ENCODE measurements around the gene REM2.

REM2 gene, protein sequence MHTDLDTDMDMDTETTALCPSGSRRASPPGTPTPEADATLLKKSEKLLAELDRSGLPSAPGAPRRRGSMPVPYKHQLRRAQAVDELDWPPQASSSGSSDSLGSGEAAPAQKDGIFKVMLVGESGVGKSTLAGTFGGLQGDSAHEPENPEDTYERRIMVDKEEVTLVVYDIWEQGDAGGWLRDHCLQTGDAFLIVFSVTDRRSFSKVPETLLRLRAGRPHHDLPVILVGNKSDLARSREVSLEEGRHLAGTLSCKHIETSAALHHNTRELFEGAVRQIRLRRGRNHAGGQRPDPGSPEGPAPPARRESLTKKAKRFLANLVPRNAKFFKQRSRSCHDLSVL

DNA sequence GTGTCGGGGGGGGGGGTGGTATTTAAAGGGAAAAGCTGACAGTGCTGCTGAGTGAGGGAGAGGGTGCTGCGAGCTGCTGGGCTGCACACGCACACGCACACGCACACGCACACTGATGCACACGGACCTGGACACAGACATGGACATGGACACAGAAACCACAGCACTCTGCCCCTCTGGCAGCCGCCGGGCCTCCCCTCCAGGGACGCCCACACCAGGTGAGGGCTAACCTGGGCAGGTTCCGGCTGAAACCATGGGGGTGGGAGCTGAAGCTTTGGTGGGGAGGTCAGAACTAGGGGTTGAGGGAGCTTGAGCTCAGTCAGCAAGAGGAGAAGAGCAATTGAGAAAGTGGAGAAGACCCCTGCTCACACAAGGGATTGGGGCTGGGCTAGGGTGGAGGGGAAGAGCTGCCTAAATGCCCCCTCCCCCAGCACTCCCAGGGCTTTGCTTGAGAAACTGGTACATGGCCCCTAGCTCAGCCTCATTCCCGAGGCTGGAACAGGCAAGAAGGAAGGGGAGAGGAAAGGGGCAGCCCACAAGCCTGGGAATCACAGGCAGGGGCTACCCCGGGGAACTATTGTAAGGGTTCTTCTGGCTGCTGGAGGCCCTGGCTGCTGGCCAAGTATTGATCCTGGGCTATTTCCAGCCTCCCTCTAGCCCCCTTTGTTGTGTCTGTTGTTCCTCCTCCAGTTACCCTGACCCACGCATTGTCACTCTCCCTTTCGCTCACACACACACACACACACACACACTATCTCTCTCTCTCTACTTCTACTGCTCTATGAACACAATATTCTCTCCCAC is at the start of gene REM2:
TSS of gene REM2 (plus strand) at position 50 of the 804 bp plus-strand sequence. CDS start at position 116, 66 bp downstream.
- no peak for DNase-seq (ENCODE audit: low read depth)
- no peak within 1 kb of the TSS for H3K4me3 ChIP-seq (ENCODE audit: low read depth, low read length)
- TF ChIP-seq POLR2A (IDR thresholded peaks at IDR 0.05; ENCODE audit: extremely low read depth, insufficient read length) (no peak), MYC (IDR thresholded peaks at IDR 0.05; ENCODE audit: low read depth, low read length) (no peak)
- TF ChIP-seq, protein P1, sequence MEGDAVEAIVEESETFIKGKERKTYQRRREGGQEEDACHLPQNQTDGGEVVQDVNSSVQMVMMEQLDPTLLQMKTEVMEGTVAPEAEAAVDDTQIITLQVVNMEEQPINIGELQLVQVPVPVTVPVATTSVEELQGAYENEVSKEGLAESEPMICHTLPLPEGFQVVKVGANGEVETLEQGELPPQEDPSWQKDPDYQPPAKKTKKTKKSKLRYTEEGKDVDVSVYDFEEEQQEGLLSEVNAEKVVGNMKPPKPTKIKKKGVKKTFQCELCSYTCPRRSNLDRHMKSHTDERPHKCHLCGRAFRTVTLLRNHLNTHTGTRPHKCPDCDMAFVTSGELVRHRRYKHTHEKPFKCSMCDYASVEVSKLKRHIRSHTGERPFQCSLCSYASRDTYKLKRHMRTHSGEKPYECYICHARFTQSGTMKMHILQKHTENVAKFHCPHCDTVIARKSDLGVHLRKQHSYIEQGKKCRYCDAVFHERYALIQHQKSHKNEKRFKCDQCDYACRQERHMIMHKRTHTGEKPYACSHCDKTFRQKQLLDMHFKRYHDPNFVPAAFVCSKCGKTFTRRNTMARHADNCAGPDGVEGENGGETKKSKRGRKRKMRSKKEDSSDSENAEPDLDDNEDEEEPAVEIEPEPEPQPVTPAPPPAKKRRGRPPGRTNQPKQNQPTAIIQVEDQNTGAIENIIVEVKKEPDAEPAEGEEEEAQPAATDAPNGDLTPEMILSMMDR (IDR thresholded peaks at IDR 0.05; ENCODE audit: low read depth, low read length), result no peak
- TF ChIP-seq, protein P2, sequence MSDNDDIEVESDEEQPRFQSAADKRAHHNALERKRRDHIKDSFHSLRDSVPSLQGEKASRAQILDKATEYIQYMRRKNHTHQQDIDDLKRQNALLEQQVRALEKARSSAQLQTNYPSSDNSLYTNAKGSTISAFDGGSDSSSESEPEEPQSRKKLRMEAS (IDR thresholded peaks at IDR 0.05; ENCODE audit: low read depth, low read length), result no peak

DNA sequence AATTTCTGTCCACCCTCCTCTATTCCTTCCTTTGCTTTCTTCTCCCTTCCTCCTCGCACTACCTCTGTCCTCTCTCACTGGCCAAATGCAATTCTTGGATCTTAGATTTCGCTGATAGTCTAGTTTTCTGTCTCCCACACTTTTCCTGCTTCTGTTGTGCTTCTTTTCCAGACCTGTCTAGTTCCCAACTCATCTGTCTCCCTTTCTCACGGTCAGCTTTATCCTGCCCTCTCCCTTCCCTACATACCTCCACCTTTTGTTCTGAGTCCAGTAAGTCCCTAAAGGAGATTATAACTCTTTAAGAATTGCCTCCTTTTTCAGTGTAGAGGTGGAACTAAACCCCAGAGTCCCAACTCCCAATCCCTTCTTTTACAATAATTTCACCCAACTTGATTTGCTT is 47.5 kb upstream of the REM2 start:
- no peak for DNase-seq (ENCODE audit: low read depth)
- H3K4me3 ChIP-seq (ENCODE audit: low read depth, low read length), result peak overlapping the region; percentile 79
- TF ChIP-seq, protein P1 (IDR thresholded peaks at IDR 0.05; ENCODE audit: low read depth, low read length), result no peak
- no peak for TF ChIP-seq POLR2A (IDR thresholded peaks at IDR 0.05; ENCODE audit: extremely low read depth, insufficient read length)
- TF ChIP-seq MYC (IDR thresholded peaks at IDR 0.05; ENCODE audit: low read depth, low read length), result no peak
- TF ChIP-seq, protein P2 (IDR thresholded peaks at IDR 0.05; ENCODE audit: low read depth, low read length), result no peak

DNA sequence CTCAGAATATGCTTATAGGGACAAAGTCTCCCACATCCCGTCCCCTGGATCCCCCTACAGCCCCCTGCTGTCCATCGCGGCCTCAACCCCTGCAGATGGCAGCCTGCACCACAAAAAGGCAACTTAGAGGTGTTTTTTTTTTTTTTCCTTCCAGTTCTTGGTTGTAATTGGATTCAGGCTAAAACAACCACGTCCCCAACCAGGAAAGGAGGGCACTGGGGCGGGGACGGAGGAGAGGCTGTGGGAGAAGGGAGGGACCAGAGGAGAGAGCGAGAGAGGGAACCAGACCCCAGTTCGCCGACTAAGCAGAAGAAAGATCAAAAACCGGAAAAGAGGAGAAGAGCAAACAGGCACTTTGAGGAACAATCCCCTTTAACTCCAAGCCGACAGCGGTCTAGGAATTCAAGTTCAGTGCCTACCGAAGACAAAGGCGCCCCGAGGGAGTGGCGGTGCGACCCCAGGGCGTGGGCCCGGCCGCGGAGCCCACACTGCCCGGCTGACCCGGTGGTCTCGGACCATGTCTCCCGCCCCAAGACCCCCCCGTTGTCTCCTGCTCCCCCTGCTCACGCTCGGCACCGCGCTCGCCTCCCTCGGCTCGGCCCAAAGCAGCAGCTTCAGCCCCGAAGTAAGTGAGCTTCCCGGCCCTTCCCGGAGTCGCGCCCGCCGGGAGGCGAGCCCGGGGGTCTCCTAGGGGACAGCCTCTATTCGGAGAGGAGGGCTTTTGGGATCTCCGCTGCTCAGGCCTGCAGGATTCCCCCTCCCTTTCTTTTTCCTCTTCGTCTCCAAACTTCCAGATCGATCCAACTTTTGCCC is 46.5 kb upstream of the REM2 start, which contains the start of gene MMP14:
TSS of gene MMP14 (plus strand) at position 285 of the 813 bp plus-strand sequence. CDS start at position 518, 233 bp downstream.
- TF ChIP-seq, protein P1 (IDR thresholded peaks at IDR 0.05; ENCODE audit: low read depth, low read length), result peak; percentile 41
- TF ChIP-seq MYC (IDR thresholded peaks at IDR 0.05; ENCODE audit: low read depth, low read length), result no peak
- peak; percentile 84 for DNase-seq (ENCODE audit: low read depth)
- H3K4me3 ChIP-seq (ENCODE audit: low read depth, low read length), result peak within 1 kb of the TSS; percentile 79

DNA sequence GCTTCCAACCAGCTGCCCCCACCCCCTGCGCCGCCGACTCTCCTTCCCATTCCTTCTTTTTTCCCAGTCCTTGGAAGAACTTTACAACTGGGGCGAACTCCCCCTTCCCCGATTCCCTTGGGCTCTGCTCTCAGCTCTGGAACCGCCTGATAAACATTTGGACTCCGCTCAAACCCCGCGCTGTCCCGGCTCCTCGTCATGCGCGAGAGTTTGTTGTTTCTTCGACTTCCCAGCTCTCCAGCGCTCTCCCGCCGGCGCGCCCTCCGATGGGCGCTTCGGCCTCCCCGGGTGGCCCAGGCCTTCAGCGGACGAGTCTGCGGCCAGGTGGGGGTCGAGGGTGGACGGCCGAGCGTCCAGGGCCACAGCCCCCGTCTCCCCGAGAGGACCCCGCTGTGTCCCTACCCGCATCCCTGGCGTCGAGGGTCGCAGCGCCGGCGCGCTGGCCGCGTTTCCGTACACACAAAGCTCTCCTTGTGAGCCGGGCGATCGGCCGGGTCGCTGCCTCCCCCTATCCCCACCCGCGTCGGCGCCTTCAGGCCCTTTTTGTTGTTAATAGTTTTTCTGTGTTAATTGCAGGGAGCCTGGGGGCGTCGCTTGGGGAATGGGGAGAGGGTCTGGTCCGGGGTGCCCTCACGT is 45.8 kb upstream of the REM2 start:
- peak; percentile 68 for DNase-seq (ENCODE audit: low read depth)
- TF ChIP-seq MYC (IDR thresholded peaks at IDR 0.05; ENCODE audit: low read depth, low read length), result no peak
- TF ChIP-seq POLR2A (IDR thresholded peaks at IDR 0.05; ENCODE audit: extremely low read depth, insufficient read length), result no peak
- TF ChIP-seq, protein P2 (IDR thresholded peaks at IDR 0.05; ENCODE audit: low read depth, low read length), result no peak
- TF ChIP-seq, protein P1 (IDR thresholded peaks at IDR 0.05; ENCODE audit: low read depth, low read length), result no peak
- peak overlapping the region; percentile 79 for H3K4me3 ChIP-seq (ENCODE audit: low read depth, low read length)

All from NB4 (cell line).